H9 (cell line): ENCODE data around the gene HPGDS. TPM values are rescaled to one million over a fixed set of nuclear protein-coding genes. Genes with fewer than 3 reads are reported as not detected.

Experiments used
- DNase-seq: peaks from one replicate; pipeline ENCODE4 v3.0.0-alpha.2; 2017
- H2AFZ ChIP-seq: one replicate; pipeline ENCODE4 v1.6.1; 2013; ENCODE audit warnings: mild to moderate bottlenecking, low read length, control low read depth, moderate library complexity
- H2AK5ac ChIP-seq: 2 replicates; pipeline ENCODE4 v1.6.1; 2013; ENCODE audit warnings: low read length, control low read depth, mixed read lengths; ENCODE audit not compliant: insufficient read length
- H2BK120ac ChIP-seq: one replicate; pipeline ENCODE4 v1.6.1; 2013; ENCODE audit warnings: low read depth, mild to moderate bottlenecking, low read length, control low read depth, inconsistent platforms; ENCODE audit not compliant: poor library complexity, severe bottlenecking
- H2BK12ac ChIP-seq: 2 replicates; pipeline ENCODE4 v1.6.1; 2013; ENCODE audit warnings: low read length, control low read depth, mixed read lengths, low read depth; ENCODE audit not compliant: insufficient read length
- H2BK15ac ChIP-seq: 2 replicates; pipeline ENCODE4 v1.6.1; 2013; ENCODE audit warnings: low read depth, low read length, control low read depth
- H2BK20ac ChIP-seq: one replicate; pipeline ENCODE4 v1.6.1; 2013; ENCODE audit warnings: low read depth, mild to moderate bottlenecking, low read length, control low read depth, inconsistent platforms; ENCODE audit not compliant: poor library complexity, severe bottlenecking
- H2BK5ac ChIP-seq: 2 replicates; pipeline ENCODE4 v1.6.1; 2013; ENCODE audit warnings: low read length, control low read depth, mixed read lengths; ENCODE audit not compliant: insufficient read length
- H3K14ac ChIP-seq: 2 replicates; pipeline ENCODE4 v1.6.1; 2013; ENCODE audit warnings: low read length, control low read depth; ENCODE audit not compliant: insufficient read depth
- H3K18ac ChIP-seq: 2 replicates; pipeline ENCODE4 v1.6.1; 2013; ENCODE audit warnings: low read depth, mild to moderate bottlenecking, mixed read lengths, low read length, control low read depth; ENCODE audit not compliant: insufficient read length
- H3K23ac ChIP-seq: 2 replicates; pipeline ENCODE4 v1.6.1; 2013; ENCODE audit warnings: low read length, control low read depth, mixed read lengths, low read depth; ENCODE audit not compliant: insufficient read length
- H3K23me2 ChIP-seq: 2 replicates; pipeline ENCODE4 v1.6.1; 2013; ENCODE audit warnings: low read depth, mild to moderate bottlenecking, mixed read lengths, low read length, control low read depth; ENCODE audit not compliant: insufficient read length, poor library complexity, severe bottlenecking
- H3K27ac ChIP-seq: 2 replicates; pipeline ENCODE4 v1.5.1; 2013; ENCODE audit warnings: low read length, control low read depth, mixed read lengths, low read depth; ENCODE audit not compliant: insufficient read length
- H3K27me3 ChIP-seq: 2 replicates; pipeline ENCODE4 v1.6.1; 2013; ENCODE audit warnings: low read length, control low read depth, inconsistent platforms; ENCODE audit not compliant: insufficient read depth
- H3K4ac ChIP-seq: 2 replicates; pipeline ENCODE4 v1.6.1; 2013; ENCODE audit warnings: low read depth, mild to moderate bottlenecking, control low read depth, inconsistent platforms, low read length, moderate library complexity
- H3K4me1 ChIP-seq: 2 replicates; pipeline ENCODE4 v1.6.1; 2013; ENCODE audit warnings: low read length, control low read depth, inconsistent platforms; ENCODE audit not compliant: insufficient read depth
- H3K4me2 ChIP-seq: 2 replicates; pipeline ENCODE4 v1.6.1; 2013; ENCODE audit warnings: low read length, control low read depth, mixed read lengths; ENCODE audit not compliant: insufficient read length, insufficient read depth
- H3K56ac ChIP-seq: 2 replicates; pipeline ENCODE4 v1.6.1; 2013; ENCODE audit warnings: low read depth, mild to moderate bottlenecking, mixed read lengths, low read length, control low read depth; ENCODE audit not compliant: insufficient read length
- H3K79me1 ChIP-seq: 2 replicates; pipeline ENCODE4 v1.6.1; 2013; ENCODE audit warnings: low read depth, mild to moderate bottlenecking, moderate library complexity, low read length, control low read depth, inconsistent platforms; ENCODE audit not compliant: insufficient read depth, poor library complexity, severe bottlenecking
- H3K79me2 ChIP-seq: 2 replicates; pipeline ENCODE4 v1.6.1; 2013; ENCODE audit warnings: low read length, control low read depth, inconsistent platforms; ENCODE audit not compliant: insufficient read depth
- H3K9ac ChIP-seq: 2 replicates; pipeline ENCODE4 v1.6.1; 2013; ENCODE audit warnings: low read length, control low read depth, mixed read lengths; ENCODE audit not compliant: insufficient read length; ENCODE audit errors: extremely low read depth
- H3K9me3 ChIP-seq: one replicate; pipeline ENCODE4 v1.6.1; 2013; ENCODE audit warnings: low read depth, low read length, inconsistent platforms; ENCODE audit not compliant: control insufficient read depth
- H3T11ph ChIP-seq: one replicate; pipeline ENCODE4 v1.6.1; 2013; ENCODE audit warnings: mild to moderate bottlenecking, low read length, control low read depth, inconsistent platforms
- H4K20me1 ChIP-seq: one replicate; pipeline ENCODE4 v1.6.1; 2013; ENCODE audit not compliant: control insufficient read depth, insufficient read length, insufficient read depth
- H4K5ac ChIP-seq: 2 replicates; pipeline ENCODE4 v1.6.1; 2013; ENCODE audit warnings: low read depth, mild to moderate bottlenecking, mixed read lengths, low read length, control low read depth; ENCODE audit not compliant: insufficient read length
- H4K8ac ChIP-seq: replicated peaks from 2 replicates; pipeline ENCODE4 v1.6.1; 2013; ENCODE audit warnings: low read length, control low read depth, mixed read lengths, low read depth; ENCODE audit not compliant: insufficient read length
- H4K91ac ChIP-seq: 2 replicates; pipeline ENCODE4 v1.6.1; 2013; ENCODE audit warnings: low read depth, mild to moderate bottlenecking, moderate library complexity, mixed read lengths, low read length, control low read depth; ENCODE audit not compliant: insufficient read length
- H3K27ac Mint-ChIP-seq, 3 experiments: 2 replicates in 2 of 3; 3 replicates in 1 of 3; pipeline ENCODE4 v1.8.0; 2020 to 2021; ENCODE audit warnings: mixed read lengths in 3 of 3, mild to moderate bottlenecking in 1 of 3, moderate library complexity in 1 of 3
- H3K27me3 Mint-ChIP-seq: 2 replicates; pipeline ENCODE4 v1.8.0; 2021; ENCODE audit warnings: low read depth, mild to moderate bottlenecking, moderate library complexity, mixed read lengths
- H3K36me3 Mint-ChIP-seq, 3 experiments: 2 replicates in 2 of 3; 3 replicates in 1 of 3; pipeline ENCODE4 v1.8.0; 2020 to 2021; ENCODE audit warnings: low read depth in 3 of 3, mixed read lengths in 3 of 3; ENCODE audit not compliant: insufficient read depth in 1 of 3
- H3K4me1 Mint-ChIP-seq, 2 experiments: 2 replicates each; pipeline ENCODE4 v1.8.0; 2020; ENCODE audit warnings: mixed read lengths in 2 of 2
- H3K4me3 Mint-ChIP-seq, 2 experiments: 2 replicates in 1 of 2; 3 replicates in 1 of 2; pipeline ENCODE4 v1.8.0; 2020 to 2021; ENCODE audit warnings: mild to moderate bottlenecking in 2 of 2, mixed read lengths in 2 of 2, moderate library complexity in 1 of 2
- H3K9me3 Mint-ChIP-seq, 2 experiments: 2 replicates in 1 of 2; 3 replicates in 1 of 2; pipeline ENCODE4 v1.8.0; 2020; ENCODE audit warnings: mild to moderate bottlenecking in 2 of 2, mixed read lengths in 2 of 2, moderate library complexity in 1 of 2
- CTCF ChIP-seq: fragments of 200-600 bp; sonication (generic); conservative IDR thresholded peaks from 3 replicates; pipeline ENCODE4 v1.8.0; 2021; ENCODE audit warnings: antibody characterized with exemption, mild to moderate bottlenecking
- WGBS: extraction: QIAGEN DNeasy Blood & Tissue Kit; methylation state at CpG from one replicate; pipeline ENCODE4 v1.1.7; 2013; ENCODE audit warnings: missing lambda C conversion rate, low lambda C conversion rate, mixed read lengths; ENCODE audit not compliant: insufficient read length; ENCODE audit errors: extremely low coverage; 5-methylcytosine and 5-hydroxymethylcytosine counted together
- total RNA-seq: library from RNA; stranded (reverse); gene quantifications from 2 replicates; pipeline ENCODE4 v1.2.1, GENCODE V29; 2021

HPGDS gene
- total RNA-seq, 1 experiment from 2014 or later, result not detected

- H4K20me1 ChIP-seq, result no peaks in the 10 kb centered on the region
- H2AFZ ChIP-seq, result no peak overlapping the region
- no peaks in the 10 kb centered on the region; the same call in 1 of the 2 replicates for H3K4me1 ChIP-seq
- WGBS, result no CpG with 5 or more reads among the region's 2 CpGs
- no peak overlapping the region for H3K14ac ChIP-seq
- Mint-ChIP-seq H3K27ac (no peak overlapping the region), H3K4me3 (no peak overlapping the region), H3K9me3 (no peaks in the 10 kb centered on the region), H3K27me3 (no peaks in the 10 kb centered on the region), H3K4me1 (peaks cover 0 to 4% of the 10 kb centered on the region in 2 experiments; a peak in 1 of 4 replicates), H3K36me3 (no peaks in the 10 kb centered on the region)
- H3K4ac ChIP-seq, result no peak overlapping the region
- no peaks in the 10 kb centered on the region for H3K27me3 ChIP-seq
- no peak overlapping the region for H3K18ac ChIP-seq
- no peak overlapping the region for H2BK5ac ChIP-seq
- no peak overlapping the region for H3K4me2 ChIP-seq
- H3K23ac ChIP-seq, result no peak overlapping the region
- H3K9ac ChIP-seq, result no peak overlapping the region
- H3K79me2 ChIP-seq, result no peaks in the 10 kb centered on the region
- no peaks in the 10 kb centered on the region for H3K79me1 ChIP-seq
- H4K5ac ChIP-seq, result no peak overlapping the region
- DNase-seq, result no peak
- H3K27ac ChIP-seq, result no peak overlapping the region
- no peak overlapping the region for H2BK12ac ChIP-seq
- no peak overlapping the region for H3K56ac ChIP-seq
- no peak overlapping the region for H4K91ac ChIP-seq
- H2BK15ac ChIP-seq, result no peak overlapping the region
- H2BK120ac ChIP-seq, result no peak overlapping the region
- no peaks in the 10 kb centered on the region for H3K23me2 ChIP-seq
- no peak overlapping the region for H3T11ph ChIP-seq
- peak; percentile 81 for TF ChIP-seq CTCF
- H3K9me3 ChIP-seq, result no peaks in the 10 kb centered on the region
- no peak overlapping the region for H4K8ac ChIP-seq
- H2AK5ac ChIP-seq, result no peak overlapping the region
- no peak overlapping the region for H2BK20ac ChIP-seq
These were observed 38.2 kb downstream of the HPGDS start for GRCh38 chr4:94304365-94304971.
